Measurements from ENCODE around the gene SSX2B. TPM values are rescaled to one million over a fixed set of nuclear protein-coding genes. Genes with fewer than 3 reads are reported as not detected.

SSX2B gene
- total RNA-seq (2022; extraction: Qiagen RNA extraction): not detected in 5 replicates

GRCh38 chrX:52750952-52751351 is at the start of gene SSX2B:
Gene SSX2B, plus strand, starts transcription at chrX:52751252. Its CDS starts 1,429 bp downstream, at chrX:52752681.

GRCh38 chrX:52707078-52707477 is 44.0 kb upstream of the SSX2B start, which contains the start of gene SSX2:
Gene SSX2, minus strand, starts transcription at chrX:52707178. Its CDS starts 1,429 bp downstream, at chrX:52705749.

GRCh38 chrX:52797327-52797726 is 46.3 kb downstream of the SSX2B start, which contains the start of gene SPANXN5:
Gene SPANXN5, minus strand, starts transcription at chrX:52797427. Its CDS starts 79 bp downstream, at chrX:52797348.

Other genes with a start within 250 kb of the SSX2B start
- 183 to 315 TPM (median 213 TPM) in 5 replicates for gene XAGE1B, start 234.2 kb upstream of the SSX2B start, total RNA-seq (2022; extraction: Qiagen RNA extraction)
- gene SSX7, start 96.4 kb upstream of the SSX2B start, total RNA-seq (2022; extraction: Qiagen RNA extraction): not detected in 5 replicates
- not detected in 5 replicates for gene SSX2, start 44.1 kb upstream of the SSX2B start, total RNA-seq (2022; extraction: Qiagen RNA extraction)
- not detected in 5 replicates for gene SPANXN5, start 46.2 kb downstream of the SSX2B start, total RNA-seq (2022; extraction: Qiagen RNA extraction)
- not detected in 5 replicates for gene XAGE5, start 60.0 kb downstream of the SSX2B start, total RNA-seq (2022; extraction: Qiagen RNA extraction)
- gene XAGE3, start 116.8 kb downstream of the SSX2B start, total RNA-seq (2022; extraction: Qiagen RNA extraction): not detected in 5 replicates
- 3.7 to 9.5 TPM (median 7.2 TPM) in 5 replicates for gene FAM156B, start 146.1 kb downstream of the SSX2B start, total RNA-seq (2022; extraction: Qiagen RNA extraction)
- 14.7 to 20.6 TPM (median 17.5 TPM) in 5 replicates for gene FAM156A, start 207.3 kb downstream of the SSX2B start, total RNA-seq (2022; extraction: Qiagen RNA extraction)